Esophagus muscularis mucosa (tissue), 3 donors: ENCODE results near the gene TEX54.

Experiments
- CTCF ChIP-seq, 3 experiments: fragments of 200-600 bp in 2 of 3; fragments of 450-650 bp in 1 of 3; sonication (generic) in 2 of 3; IDR thresholded peaks; one replicate each; pipeline ENCODE4 v1.5.1; 2017 to 2019; ENCODE audit warnings: antibody characterized with exemption in 3 of 3, mild to moderate bottlenecking in 2 of 3, moderate library complexity in 1 of 3
- POLR2A ChIP-seq: fragments of 450-650 bp; IDR thresholded peaks from one replicate; pipeline ENCODE4 v1.6.1; 2017; ENCODE audit warnings: antibody characterized with exemption, moderate library complexity, mild to moderate bottlenecking, low read depth

- TF ChIP-seq CTCF (IDR thresholded peaks at IDR 0.05), result no peak
- TF ChIP-seq POLR2A, result no peak
These were observed 21.0 kb downstream of the TEX54 start for GRCh38 chr11:62811659-62812058.
